Activated CD8-positive, alpha-beta memory T cell treated with anti-CD3 and anti-CD28 coated beads, Interleukin-2, amount 50 U/mL, for 1 hour (primary cell): Measurements from ENCODE around the gene CDH2.

ENCODE experiments used
- DNase-seq: peaks from one replicate; pipeline ENCODE4 v3.0.0-alpha.2; 2020; ENCODE audit errors: extremely low read depth

CDH2 gene

GRCh38 chr18:28176948-28177827 is at the start of gene CDH2:
Gene CDH2 (minus strand): TSS chr18:28177130. CDS start chr18:28177022, 108 bp downstream.
- DNase-seq, result no peak

- no peak for DNase-seq
These were observed 35.1 kb upstream of the CDH2 start for GRCh38 chr18:28212060-28212459.

GRCh38 chr18:28208712-28209265 is 31.9 kb upstream of the CDH2 start:
- no peak for DNase-seq

GRCh38 chr18:28208268-28208667 is 31.3 kb upstream of the CDH2 start:
- no peak for DNase-seq

- DNase-seq, result no peak
These were observed 27.2 kb upstream of the CDH2 start for GRCh38 chr18:28204154-28204553.

- no peak for DNase-seq
These were observed 24.1 kb upstream of the CDH2 start for GRCh38 chr18:28201056-28201455.

- DNase-seq, result no peak
These were observed 21.7 kb upstream of the CDH2 start for GRCh38 chr18:28198620-28199019.

GRCh38 chr18:28193177-28193778 is 16.3 kb upstream of the CDH2 start:
- no peak for DNase-seq

GRCh38 chr18:28189400-28190239 is 12.7 kb upstream of the CDH2 start:
- DNase-seq, result no peak

- DNase-seq, result no peak
These were observed 8.2 kb upstream of the CDH2 start for GRCh38 chr18:28185121-28185520.

- no peak for DNase-seq
These were observed 6.6 kb upstream of the CDH2 start for GRCh38 chr18:28183418-28184078.

GRCh38 chr18:28181616-28182015 is 4.7 kb upstream of the CDH2 start:
- DNase-seq, result no peak

GRCh38 chr18:28178720-28179119 is 1.8 kb upstream of the CDH2 start:
- no peak for DNase-seq

- DNase-seq, result no peak
These were observed 1.1 kb upstream of the CDH2 start for GRCh38 chr18:28177828-28178635.

GRCh38 chr18:28176698-28176947 is 307 bp downstream of the CDH2 start:
- DNase-seq, result no peak

- DNase-seq, result no peak
These were observed 816 bp downstream of the CDH2 start for GRCh38 chr18:28175930-28176697.

GRCh38 chr18:28175150-28175929 is 1.6 kb downstream of the CDH2 start:
- no peak for DNase-seq

- DNase-seq, result no peak
These were observed 2.6 kb downstream of the CDH2 start for GRCh38 chr18:28174181-28174905.

- no peak for DNase-seq
These were observed 5.1 kb downstream of the CDH2 start for GRCh38 chr18:28171837-28172236.
